HG02840 (cell line): ENCODE data around the gene RHOBTB1.
"Not testable (repeated sequence)": the region's sequence is repeated elsewhere in the genome, so short reads cannot be mapped to it uniquely, and the experiment has no call there.

Source experiments
- ATAC-seq: cut with Tn5 transposase; IDR thresholded peaks from one replicate; pipeline ENCODE4 v1.9.1; 2021; ENCODE audit warnings: mild to moderate bottlenecking, moderate library complexity, moderate number of reproducible peaks; ENCODE audit not compliant: unreplicated experiment, low FRiP score

Gene RHOBTB1, protein sequence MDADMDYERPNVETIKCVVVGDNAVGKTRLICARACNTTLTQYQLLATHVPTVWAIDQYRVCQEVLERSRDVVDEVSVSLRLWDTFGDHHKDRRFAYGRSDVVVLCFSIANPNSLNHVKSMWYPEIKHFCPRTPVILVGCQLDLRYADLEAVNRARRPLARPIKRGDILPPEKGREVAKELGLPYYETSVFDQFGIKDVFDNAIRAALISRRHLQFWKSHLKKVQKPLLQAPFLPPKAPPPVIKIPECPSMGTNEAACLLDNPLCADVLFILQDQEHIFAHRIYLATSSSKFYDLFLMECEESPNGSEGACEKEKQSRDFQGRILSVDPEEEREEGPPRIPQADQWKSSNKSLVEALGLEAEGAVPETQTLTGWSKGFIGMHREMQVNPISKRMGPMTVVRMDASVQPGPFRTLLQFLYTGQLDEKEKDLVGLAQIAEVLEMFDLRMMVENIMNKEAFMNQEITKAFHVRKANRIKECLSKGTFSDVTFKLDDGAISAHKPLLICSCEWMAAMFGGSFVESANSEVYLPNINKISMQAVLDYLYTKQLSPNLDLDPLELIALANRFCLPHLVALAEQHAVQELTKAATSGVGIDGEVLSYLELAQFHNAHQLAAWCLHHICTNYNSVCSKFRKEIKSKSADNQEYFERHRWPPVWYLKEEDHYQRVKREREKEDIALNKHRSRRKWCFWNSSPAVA

DNA sequence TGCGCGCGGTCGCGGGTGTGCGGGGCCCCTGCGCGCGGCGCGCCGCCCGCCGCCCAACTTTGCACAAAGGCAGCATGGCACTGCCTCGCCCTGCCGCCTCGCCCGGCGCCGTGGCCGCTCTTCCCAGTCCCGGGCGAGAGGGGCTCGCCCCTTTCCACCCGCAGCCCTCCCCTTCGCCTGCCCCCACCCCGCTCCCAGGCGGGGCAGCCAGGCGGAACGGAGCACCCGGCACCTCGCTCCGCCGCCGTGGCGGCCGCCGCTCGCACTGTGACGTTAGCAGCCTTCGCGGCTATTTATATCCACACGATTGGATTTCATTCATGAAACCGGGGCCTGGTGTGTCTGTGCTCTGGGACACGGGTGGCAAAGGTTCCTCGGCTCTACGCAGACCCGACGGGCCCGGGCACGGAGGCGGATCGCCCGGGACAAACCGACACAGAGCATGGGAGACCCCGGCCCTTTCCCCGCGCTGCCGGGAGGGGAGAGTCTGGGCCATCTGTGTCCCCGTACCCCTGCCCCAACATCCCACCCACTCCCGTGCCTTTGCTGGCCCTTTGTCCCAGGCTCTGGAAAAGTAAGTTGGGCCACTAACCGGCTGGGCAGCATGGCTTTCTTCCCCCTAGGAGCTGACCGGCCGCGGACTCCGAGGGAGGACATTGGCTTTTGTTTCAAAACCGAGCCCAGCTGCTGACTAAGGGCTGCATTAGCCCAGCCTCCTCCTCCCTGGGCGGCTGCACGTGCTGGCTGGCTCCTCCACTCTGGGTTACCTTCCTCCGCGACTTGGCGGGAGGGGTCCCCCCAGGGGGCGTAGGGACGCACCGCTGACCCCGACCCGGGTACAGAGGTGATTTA, at the start of gene RHOBTB1:
TSS of gene RHOBTB1 (minus strand) at position 128 of the 852 bp plus-strand sequence. CDS start 32,643 bp downstream, outside the sequence.
- ATAC-seq = no peak

DNA sequence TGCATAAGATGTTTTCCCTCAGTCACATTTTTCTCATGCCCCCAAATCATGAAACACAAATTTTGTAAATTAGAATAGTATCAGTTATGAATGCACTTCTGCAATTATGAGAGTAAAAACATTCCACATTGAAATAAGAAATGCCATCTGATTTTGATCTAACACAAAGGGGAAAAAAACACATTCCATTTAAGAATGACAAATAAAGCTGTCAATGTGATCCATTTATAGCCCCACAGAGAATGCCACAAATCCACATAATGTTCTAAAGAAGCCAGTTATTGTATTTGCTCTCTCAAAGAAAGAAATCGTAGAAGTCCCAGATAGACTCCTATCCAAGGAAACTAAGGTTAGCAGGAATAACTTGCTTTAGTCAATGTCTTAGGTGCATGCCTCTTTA, 48.7 kb upstream of the RHOBTB1 start:
- no peak for ATAC-seq

DNA sequence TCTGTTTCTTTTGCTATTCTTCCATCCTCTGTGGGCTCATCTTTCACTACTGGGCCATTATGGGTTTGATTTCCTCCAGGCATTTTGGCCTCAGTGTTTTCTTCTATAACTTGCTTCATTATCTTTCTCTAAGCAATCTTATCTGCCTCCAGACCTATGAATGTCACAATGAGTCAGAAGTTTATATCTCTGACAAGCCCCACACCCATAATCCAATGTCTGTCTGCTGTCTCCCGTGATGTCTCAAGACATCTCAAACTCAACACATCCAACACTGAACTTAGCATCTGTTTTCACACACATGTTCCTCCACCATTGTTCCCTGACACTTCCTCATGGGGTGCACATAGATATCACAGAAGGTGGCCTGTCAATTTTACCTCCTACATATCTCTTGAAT, 46.7 kb upstream of the RHOBTB1 start:
- no peak for ATAC-seq

DNA sequence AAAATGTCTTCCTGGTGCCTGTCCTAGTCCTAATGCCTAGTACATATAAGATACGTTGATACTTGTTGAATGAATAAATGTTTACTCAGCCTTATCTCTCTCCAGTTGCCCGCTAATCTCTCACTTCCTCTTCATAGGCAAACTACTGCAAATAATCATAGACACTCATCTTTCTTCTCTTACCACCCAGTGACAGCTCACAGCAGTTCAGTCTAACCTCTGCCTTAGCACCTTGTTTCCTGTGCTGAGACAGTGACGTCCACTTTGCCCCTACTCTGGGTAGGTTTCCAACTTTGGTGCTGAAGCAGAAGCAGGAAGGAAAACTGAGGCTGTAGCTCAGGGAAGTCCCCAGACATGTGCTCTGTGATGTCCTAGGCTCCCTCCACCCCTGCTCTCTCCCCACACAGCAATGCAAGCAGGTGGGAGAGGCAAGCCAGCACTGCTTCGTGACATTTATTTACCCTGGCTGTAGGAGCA, 45.5 kb upstream of the RHOBTB1 start:
- ATAC-seq = no peak

DNA sequence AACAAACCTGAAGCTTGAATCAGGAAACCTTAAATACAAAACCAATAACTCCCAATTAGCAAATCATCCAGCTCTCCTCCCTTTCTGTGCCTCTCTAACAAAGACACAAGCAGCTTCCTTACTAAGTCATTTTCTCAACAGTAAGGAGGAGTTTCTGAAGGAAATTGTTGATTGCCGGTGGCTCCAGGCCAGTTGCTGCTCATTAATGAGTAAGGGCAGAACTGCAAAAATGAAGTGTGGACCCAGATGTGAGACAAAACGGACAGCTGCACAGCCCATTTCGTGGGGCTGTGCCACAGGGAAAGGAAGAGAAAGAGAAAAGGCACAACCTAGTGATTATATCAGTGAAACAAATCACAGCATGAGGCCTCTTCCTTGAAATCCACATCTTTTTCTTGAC, 42.8 kb upstream of the RHOBTB1 start:
- ATAC-seq = no peak

DNA sequence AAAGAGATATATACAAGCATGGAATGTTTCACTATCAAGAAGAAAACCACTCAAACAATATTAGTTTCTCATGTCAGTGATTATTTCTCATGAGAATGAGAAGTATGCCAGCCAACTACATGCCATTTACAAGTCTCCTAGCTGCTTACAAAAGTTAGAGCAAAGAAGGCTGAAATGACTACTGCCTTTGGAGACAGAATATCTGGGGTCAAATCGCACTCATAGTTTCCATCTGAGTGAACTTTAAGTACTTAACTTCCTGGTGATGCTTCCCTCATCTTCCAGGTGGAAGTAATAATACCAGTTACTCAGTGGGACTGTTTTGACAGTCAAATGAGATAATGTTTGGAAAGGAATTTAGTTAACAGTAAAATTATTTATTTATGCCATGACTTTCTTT, 42.0 kb upstream of the RHOBTB1 start:
- no peak for ATAC-seq

DNA sequence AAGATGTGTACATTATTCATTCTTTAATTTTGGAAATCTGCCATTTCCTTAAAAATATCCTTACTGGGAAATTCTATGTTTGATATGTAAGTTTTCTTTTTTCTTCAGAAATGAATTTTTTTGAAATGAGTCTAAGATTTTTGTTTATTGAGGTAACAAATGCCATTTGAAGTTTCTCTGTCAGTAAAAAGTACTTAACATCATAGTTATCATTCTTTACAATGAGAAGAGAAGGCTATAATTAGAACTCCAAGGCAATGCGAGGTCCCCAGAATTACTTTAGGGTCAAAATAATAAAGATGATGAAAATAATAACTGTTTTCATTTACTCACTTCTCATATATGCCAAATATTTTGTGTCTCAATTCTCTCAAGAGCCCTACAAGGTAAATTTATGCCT, 37.0 kb upstream of the RHOBTB1 start:
- ATAC-seq = no peak

DNA sequence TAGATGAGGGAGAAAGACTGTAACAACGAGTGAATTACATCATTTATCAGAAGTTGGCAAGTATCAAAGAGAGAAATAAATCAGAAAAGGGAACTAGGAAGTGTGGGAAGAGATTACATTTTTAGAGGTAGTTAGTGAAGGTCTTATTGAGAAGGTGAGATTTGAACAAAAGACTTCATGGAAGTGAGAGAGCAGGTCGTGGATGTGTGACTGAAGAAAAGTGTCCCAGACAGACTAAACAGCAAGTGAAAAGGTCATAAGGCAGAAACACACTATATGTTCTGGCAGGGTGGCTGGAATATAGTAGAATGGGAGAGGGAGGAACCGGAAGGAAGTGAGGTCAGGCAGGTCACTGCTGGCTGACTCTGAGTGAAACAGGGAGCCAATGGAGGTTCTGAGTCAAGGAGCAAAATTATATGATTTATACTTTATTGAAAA, 35.7 kb upstream of the RHOBTB1 start:
- no peak for ATAC-seq

DNA sequence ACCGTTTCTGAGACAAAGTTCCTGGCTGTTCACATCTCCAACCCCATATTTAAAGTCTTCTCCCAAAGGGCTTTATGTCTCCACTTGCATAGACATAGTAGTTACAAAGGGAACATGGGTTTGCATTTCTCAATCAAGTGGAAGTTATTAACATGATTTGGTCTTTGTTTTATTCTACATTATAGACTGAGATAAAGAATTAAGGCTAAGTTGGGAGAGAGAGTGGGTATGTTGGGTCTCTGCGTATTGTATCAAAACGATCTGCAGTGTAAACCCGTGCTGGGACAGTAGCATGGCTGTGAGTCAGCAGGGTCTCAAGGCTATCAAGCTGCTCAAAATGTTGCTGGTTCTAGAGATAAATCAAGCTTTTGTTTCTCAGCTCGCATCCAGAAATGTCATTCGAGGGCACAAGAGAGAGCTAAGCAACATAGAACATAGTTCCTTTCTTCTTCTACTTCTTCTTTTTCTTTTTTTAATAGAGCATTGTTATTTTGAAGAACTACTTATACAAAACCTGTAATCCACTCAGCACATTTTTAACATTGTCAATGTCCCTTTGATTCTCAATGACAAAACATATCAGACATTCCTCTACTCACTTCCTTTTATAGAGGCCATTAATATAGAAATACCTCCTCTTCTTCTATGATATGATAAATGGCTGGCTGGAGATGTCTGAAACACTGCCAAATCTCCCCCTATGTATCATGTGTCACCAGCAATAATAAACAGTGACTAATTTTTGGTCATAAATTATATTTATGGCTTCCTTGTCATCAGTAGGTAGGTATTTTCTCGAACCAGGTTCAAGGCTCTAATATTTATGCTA, 34.5 kb upstream of the RHOBTB1 start:
- no peak for ATAC-seq

DNA sequence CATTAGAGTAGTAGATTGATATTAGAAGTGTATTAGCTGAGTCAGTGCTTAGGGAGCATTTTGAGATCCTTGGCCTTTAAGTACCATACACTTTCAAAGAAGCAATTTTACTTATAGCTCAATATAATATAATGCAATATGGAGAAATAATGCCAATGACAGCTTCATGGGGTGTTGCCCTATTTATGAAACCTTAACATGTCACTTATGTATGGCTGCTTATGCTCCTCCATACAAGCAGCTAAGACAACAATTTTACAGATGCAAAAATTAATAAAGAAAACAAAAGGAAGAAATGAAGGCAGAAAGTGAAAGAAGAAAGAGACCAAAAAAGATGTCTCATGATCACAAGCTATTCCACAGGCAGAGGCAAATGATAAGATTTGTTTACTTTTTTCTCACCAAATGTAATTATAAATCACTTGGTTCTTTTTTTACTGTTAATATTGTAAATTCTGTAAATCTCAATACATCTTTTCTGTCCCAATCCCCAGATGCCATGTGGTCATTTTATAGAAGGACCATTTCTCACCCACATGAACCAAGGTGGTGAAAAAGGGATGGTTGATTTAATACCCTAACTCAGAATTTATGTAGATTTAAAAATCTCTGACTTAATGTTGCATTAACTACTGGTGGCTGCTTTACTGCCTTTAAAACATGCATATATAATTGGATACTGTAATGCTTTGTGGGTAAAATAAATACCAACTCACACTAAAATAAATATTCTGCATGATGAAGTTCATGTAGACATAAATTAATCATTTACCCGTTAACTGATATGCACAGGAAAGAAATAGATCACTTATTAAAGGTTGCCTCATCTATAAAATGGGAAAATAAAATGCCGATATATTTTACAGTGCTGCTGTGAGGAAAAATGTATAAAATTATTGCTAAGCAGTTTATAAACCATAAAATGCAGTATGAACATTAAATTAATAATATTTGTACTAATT, 33.5 kb upstream of the RHOBTB1 start:
- ATAC-seq = no peak

DNA sequence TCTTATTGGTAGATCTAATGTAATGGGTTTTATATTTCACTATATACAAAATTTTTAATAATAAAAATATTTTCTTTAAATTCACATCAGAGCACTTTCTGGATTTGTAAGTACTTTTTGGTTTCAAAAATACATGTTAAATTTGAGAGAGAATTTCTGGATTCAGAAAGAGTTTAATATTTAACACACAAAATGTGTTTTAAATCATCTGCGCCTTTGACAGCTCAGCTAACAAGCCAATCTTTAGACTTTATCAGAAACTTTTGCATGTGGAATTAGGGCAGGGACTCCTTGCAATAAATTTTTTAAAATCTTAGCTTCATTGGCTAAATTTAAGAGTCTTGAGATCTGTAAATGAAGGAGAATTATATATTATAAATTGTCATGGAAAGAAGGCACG, 32.7 kb upstream of the RHOBTB1 start:
- ATAC-seq = no peak

DNA sequence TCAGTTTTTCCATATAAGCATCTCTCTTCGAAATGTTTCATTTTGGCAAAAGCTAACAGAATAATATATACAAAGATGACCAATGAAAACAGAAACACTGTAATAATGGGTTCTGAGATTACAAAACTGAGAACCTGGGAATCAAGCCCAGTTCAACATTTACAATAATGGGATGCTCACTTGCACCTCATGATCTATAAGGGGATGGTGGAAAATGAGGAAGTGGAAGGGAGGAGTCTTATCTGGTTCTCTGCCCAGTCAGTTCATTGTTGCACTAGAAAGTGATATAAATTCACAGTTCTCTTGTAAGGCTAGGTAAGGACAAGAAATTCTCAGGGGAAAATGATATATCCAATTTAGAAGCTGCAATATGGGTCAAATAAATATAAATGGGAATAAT, 31.7 kb upstream of the RHOBTB1 start:
- no peak for ATAC-seq

DNA sequence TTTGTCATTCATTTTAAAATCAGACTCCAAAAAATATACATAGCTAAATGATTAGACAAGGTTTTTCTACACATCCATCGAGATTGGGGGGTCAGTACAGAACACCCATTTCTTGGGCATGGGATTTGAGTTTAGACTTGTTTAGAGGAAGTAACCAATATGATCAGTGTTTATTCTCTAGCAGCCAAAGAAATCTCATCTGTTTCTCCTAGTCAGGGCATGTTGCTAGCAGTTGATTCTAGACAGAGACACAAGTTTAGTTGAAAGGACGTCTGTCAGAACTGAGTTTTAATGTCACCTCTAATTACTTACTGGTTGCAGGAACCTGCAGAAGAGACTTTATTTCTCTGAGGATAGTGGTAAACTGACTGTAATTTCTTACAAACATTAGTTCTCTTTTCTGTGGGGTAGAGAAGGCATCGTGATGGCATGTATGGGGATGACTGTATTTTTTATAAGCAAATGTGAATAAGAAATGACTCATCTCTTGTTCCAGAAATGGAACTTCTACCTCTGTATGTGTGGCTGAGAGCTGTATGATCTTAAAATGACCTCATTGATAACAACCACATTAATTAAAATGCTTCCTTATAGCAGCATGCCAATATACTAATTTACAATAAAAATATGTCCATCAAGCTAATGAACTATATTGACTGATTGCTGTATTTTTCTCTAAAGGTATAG, 30.6 kb upstream of the RHOBTB1 start:
- ATAC-seq = no peak

DNA sequence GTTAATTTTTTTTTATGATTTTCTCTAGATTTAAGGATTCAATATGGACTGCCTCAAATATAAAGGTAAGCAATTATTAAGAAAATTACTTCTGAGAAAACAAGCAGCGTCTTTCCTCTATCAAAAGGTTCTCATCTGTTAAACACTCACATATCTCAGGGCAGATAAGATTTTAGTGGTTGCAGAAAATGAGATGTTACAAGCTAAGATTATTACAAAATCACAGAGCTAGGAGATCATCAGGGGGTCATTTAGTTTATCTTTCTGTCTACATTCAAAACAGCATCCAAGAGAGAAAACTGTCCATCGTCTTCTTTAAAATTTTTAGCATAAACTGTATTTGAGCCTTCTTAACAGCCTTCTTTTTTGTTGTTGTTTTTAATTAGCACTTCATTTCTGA, 29.1 kb upstream of the RHOBTB1 start:
- no peak for ATAC-seq

DNA sequence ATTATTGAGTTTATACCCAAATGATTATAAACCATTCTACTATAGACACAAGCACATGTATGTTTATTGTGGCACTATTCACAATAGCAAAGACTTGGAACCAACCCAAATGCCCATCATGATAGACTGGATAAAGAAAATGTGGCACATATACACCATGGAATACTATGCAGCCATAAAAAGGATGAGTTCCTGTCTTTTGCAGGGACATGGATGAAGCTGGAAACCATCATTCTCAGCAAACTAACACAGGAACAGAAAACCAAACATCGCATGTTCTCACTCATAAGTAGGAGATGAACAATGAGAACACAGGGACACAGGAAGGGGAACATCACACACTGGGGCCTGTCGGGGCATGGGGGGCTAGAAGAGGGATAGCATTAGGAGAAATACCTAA, 28.2 kb upstream of the RHOBTB1 start:
- ATAC-seq = not testable (repeated sequence)

DNA sequence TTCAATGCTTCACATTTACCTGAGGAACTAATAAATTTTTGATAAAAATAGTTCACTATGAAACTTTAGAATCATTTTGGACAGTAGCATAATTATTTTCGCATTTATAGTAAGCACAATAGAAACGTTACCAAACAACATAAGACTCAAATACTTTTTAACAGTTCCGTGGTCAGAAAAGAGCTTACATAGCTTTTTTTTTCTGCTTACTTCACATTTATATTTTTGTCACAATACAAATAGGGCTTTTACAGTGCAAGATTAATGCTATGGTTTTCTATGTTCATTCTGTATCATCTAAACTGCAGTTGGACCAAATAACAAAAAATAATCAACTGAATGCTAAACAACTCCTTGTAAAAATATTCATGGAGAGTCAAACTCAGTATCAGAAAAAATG, 26.5 kb upstream of the RHOBTB1 start:
- no peak for ATAC-seq

DNA sequence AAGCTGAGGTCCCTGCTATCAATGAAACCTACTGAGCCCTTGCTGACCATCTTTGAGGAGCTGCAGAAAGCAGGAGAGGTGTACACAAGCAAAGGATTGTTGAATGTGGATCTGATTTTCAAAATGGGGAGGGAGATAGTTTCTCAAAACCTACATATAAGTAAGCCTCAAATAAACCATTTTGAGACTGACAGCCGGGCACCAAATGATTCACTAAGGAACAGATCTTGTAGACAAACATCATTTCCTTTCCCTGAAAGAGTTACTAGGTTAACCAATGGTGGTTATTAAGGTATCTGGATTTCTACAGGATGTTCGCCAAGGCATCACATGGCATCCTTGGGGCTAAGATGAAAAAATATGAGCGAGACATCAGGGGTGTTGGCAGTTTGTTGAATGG, 24.5 kb upstream of the RHOBTB1 start:
- no peak for ATAC-seq

DNA sequence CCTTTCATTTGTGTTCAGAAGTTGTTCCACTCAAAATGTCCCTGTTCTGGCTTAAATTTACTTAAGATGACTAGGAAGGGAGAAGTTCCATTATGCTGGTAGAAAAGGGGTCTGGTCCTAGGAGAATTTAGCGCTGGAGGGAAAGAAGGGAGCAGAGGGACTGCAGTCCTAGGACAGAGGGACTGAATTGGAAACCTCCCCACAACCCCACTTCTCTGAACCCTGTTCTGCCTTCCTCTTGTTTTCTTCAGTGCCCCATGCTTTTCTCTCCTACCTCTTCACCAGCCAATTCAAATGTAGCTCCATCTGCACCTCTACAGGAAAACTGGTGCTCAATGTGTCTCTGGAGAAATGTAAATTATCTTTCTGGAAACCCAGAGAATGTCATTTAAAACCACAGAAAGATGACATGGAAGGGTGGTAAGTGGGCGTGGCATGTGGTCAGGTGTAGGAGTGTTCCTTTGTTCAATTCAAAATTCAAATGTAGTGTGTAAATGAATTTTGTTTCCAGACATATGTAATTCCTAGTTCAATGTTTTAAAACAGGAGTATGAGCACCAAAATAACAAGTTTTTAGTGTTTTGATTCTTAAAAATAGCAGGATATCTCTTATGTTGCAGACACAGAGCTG, 24.0 kb upstream of the RHOBTB1 start:
- ATAC-seq = no peak
